Activated CD4-positive, alpha-beta T cell treated with anti-CD3 and anti-CD28 coated beads, Interleukin-2, amount 50 U/mL, for 16 hours (primary cell): ENCODE measurements around the gene SLAMF8.

ENCODE experiments used
- DNase-seq: peaks from one replicate; pipeline ENCODE4 v3.0.0-alpha.2; 2020

The SLAMF8 gene

DNA sequence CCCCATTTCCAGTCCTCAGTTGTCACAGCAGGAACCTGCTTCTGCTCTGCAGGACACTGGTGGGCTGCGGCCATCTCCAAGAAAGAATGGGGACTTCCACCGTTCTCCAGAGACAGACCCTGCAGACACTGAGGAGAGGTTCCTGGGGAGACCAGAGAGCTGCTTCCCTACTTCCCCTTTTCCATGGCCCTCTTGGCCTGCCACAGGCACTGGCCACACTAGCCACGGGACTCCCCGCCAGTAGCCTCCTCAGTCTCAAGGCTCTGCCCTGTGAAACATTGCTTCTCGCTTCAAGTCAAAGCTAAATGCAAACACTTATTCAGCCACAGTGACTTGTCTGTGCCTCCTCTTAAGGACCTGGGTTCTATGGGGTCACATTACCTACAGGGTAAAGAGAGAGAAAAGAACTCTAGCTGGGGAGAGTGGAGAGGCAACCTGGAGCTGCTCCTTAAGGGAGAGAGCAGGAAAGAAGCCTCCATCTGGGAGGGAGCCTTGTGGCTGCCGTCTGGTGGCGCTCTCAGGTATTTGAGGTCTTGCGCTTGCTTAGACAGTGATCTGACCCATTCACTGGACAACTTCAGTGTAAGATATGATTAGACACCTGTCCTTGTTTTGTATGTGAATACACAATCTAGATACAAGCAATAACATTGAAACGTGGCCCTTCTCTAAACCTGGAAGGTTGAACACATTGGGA is 5.4 kb upstream of the SLAMF8 start:
- DNase-seq = no peak

DNA sequence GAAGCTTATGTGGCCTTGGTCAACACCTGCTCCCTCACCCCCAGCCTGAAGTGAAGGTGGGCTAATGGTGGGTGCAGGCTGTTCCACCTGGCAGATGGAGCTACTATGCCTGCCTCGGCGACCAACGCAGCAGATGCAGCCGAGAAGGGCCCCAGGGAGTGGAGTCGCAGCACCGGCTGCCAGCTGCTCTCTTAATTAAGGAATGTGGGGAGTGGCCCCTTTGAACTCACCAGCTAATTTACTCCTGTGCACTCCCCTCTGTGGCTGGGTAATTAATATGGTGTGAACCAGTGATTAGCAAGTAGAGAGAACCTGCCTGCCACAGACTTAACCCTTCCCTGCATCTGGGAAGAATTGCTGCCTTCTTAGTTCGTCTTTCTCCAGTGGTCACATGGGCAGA is 3.3 kb upstream of the SLAMF8 start:
- no peak for DNase-seq

DNA sequence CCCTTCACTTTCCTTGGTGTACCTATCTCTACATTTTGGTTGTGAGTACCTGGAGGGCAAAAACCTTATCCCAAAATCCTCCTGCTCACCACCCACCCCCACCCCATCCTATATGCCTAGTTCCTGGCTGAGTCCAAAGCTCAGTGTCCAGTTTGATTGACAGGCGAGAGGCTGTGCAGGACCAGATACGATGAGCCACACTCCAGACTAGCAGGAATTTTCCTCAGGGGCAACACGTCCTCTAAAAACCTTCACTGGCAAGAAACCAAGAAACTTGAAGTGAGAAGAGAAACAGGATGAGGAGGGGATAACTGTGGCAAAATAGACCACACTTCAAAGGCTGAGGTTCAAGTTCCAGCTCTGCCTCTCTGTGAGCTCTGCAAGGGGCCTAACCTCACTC is 1.1 kb upstream of the SLAMF8 start:
- no peak for DNase-seq

- DNase-seq = no peak
Observed at GRCh38 chr1:159827102-159827490, 423 bp downstream of the SLAMF8 start.

DNA sequence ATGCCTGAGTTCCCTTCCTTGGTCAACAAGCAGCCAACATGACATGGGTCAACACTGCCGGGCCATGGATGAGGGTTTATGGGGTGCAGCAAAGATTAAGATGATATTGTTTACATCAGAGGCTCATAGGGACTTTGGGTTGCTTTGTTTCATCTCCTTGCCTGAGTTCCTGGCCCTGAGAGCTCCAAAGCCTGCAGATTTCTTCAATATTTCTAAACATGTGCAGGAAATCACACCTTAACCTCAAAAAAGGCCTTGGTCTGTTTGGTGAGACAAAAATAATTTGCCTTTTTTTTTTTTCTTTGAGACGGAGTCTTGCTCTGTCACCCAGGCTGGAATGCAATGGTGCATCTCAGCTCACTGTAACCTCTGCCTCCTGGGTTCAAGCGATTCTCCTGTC is 876 bp downstream of the SLAMF8 start:
- peak; percentile 44 for DNase-seq

DNA sequence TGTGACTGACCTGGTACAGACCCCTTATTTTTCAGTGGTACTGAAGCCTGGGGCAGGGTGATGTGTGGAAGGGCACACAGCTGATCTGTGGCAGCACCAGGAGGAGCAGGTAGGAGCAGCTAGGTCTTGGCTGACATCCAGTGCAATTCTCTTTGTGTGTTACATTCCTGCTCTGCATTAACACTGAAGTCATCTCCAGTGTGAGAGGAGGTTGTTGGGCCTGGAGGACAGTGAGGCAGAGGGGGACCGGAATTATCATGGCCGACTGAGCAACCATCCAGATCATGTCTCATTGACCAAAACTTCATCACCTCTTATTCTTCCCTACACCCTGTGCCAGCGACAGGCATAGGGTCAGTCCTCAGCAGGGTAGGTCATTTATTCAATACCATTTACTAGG is 1.5 kb downstream of the SLAMF8 start:
- DNase-seq = no peak

GRCh38 chr1:159828581-159829272 is 2.1 kb downstream of the SLAMF8 start:
- no peak for DNase-seq

- DNase-seq = no peak
Observed at GRCh38 chr1:159829273-159829634, 2.6 kb downstream of the SLAMF8 start.

GRCh38 chr1:159829822-159830465 is 3.3 kb downstream of the SLAMF8 start:
- DNase-seq = no peak

GRCh38 chr1:159830722-159831121 is 4.0 kb downstream of the SLAMF8 start:
- DNase-seq = no peak

DNA sequence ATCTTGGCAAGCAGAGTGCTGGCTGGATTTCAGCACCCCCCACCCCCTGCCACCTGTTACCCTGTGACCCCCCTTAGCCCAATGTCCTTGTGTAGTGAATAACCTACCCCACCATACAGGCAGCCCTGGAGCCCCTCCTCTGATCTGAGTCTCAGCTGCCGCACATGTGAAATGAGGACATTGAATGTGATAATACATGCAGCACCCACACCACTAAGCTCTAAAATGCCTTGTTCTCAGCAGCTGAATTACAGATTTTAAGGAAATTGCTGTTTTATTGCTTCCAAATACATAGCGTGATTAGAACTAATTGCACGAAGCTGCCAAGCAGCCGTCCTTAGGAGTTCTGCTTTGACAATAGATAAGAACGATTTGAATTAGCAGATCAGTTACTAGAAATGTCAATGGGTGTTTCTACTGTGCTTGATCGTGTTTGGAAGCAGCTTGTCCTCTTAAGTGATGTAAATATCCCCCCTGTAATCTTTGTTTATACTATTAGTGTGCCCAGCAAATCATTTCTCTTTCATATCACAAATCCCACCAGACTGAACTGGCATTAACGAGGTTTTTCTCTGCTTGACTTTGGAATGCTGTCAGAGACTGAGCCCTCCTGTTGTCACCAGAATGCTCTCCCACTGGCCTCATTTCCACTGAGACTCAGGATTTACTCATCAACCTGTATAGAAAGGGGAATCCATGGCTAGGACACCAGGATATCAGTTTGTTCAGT is 4.9 kb downstream of the SLAMF8 start:
- DNase-seq = no peak

- DNase-seq = no peak
Observed at GRCh38 chr1:159832309-159832708, 5.6 kb downstream of the SLAMF8 start.

GRCh38 chr1:159835356-159835755 is 8.7 kb downstream of the SLAMF8 start:
- no peak for DNase-seq

- no peak for DNase-seq
Observed at GRCh38 chr1:159835862-159836525, 9.3 kb downstream of the SLAMF8 start.

DNA sequence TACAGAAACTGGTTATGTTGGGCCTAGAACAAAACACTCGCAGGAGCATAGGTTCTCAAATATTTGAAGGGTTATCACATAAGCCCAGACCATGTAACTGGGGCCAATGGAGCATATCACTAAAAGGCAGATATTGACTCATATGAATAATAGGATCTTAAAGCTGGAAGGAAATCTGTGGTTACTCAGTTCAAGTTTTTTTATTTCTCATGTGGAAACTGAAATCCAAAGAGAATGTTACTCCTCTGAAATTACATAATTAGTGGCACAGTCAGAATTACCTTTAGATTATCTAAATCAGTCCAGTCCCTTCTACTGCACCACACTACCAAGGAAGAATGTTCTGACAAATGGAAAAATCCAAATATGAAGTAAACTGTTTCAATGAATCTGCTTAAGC is 12.0 kb downstream of the SLAMF8 start:
- DNase-seq = no peak

DNA sequence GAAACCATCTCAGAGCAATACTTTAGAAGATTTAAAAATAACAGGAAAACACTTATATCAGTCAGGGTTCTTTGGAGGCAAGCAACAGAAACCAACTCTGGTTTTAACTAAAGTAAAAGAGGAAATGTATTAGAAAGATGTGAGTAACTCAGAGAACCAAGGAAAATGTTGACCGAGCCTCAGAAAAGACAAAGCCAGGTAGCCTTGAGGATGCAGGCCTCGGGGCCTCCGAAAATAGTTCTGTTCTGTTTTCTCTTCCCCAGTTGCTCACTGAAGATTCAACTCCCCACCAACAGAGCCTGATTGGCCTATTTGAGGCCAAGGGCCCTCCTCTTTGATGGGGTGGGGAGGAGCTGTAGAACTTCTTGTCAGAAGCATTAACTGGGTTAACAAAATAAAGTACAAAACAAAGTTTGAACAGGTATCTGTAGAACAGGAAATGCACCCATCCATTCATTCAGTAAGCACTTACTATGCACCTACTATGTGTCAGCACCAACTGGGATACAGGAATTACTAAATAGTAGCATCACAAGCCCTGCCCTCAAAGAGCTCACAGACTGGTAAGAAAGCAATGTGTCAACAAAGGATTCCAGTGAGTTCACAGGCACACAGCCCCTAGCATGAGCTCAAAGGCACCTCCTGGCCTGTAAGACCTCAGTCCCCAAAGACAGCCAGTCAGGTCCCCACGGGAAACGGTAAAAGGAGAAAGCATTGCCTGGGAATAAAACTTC is 12.6 kb downstream of the SLAMF8 start:
- no peak for DNase-seq

DNA sequence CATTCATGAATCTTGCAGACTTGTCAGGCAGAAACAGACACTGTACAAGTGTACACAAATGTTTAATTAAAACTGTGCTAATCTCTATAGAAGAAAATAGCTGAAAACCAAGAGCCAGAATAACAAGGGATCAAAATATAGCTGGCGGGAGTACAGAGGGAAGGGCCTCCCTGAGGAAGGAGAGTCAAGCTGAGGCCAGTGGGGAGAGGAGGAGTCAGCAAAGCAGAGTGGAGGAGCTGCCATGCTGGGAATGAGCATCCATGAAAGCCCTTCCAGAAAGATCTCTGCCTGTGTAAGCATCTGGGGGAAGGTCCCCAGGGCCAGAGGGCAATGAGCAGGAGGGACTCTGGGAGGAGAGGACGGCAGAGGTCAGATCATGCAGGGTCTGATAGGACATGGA is 15.1 kb downstream of the SLAMF8 start:
- no peak for DNase-seq

DNA sequence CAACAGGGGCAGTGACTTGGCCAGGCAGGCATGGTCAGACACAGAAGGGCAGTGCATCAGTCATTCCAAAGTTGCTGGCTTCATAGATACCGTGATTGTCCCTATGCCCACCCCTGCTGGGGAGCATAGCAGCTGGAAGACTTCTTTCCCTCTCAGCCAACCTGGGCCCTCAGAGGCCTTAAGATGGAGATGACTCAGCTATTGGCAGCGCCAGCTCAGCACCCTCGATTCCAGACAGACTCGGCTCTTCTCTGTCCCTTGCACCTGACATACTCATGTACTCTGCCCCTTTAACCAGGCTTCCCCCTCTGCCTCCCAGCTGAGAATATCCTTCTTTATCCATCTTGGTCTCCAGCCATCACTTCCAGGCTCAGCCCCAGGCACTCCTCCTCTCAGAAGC is 16.8 kb downstream of the SLAMF8 start:
- no peak for DNase-seq

DNA sequence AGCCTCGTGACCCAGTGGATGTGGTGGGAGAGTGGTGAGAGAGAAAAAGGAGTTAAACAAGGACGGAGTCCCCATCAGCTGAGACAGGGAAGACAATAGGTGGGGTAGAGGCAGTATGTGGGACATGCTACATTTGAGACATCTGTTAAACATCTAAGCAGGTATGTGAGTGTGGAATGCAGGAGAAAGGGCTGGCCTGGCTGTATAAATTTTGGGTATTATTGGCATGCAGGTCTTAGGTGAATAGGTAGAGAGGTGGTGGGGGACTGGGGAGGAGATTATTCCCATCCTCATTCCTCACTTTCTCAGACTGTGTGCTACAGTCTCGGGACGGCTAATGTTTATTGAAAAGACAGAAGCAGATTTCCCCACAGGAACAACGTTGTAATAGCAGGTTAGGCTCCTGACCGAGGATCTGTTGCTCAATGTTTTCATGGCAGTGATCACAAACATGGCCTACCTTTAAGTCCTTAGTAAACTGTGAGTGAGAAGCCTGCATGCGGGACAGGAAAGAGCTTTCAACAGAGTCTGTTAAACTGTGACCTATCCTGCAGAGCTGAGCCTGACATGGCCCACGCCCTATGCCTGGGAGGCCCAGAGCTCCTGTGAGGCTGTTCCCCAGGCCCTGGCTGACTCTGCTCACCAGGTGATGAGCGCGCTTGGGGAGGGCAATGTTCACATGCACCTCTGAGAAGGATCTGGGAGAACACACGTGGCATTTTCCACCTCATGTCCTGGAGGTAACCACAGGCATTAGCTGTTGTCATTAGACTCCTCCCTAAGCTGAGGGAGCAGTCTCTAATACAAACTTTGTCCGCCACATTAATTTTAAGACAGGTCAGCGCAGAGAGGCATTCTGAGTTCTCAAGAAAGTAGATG is 19.3 kb downstream of the SLAMF8 start:
- no peak for DNase-seq

GRCh38 chr1:159847231-159847630 is 20.6 kb downstream of the SLAMF8 start:
- DNase-seq = no peak

DNA sequence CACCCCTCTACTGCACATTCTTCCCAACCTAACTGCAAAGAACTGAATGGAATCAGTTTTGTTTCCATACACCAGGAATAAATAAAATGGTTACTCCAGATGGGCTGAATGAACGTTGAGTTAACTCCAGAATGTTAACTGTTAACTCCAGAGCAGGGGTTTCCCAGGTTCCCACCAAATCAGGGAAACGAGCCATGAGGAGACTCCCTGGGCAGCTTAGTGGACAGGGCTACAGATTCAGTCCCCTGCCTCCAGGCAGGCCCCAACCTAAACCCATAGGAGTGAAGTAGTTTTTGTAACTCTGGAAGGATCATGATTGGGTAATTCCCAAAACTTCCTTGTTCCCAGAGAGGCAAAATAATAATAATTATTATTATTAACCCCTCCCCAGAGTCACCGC is 21.7 kb downstream of the SLAMF8 start:
- DNase-seq = no peak
